Neuronal stem cell (in vitro differentiated cells): ENCODE data around the gene YTHDF1. TPM values are rescaled to one million over a fixed set of nuclear protein-coding genes. Genes with fewer than 3 reads are reported as not detected.

Experiments
- DNase-seq: peaks from one replicate; pipeline ENCODE4 v3.0.0-alpha.2; 2013; ENCODE audit warnings: low spot score
- H2AFZ ChIP-seq: one replicate; pipeline ENCODE4 v1.6.1; 2013; ENCODE audit warnings: mild to moderate bottlenecking, low read length, inconsistent platforms
- H2AK5ac ChIP-seq: 2 replicates; pipeline ENCODE4 v1.6.1; 2013; ENCODE audit warnings: low read depth, mild to moderate bottlenecking, inconsistent platforms, low read length, moderate library complexity, mixed read lengths
- H2BK120ac ChIP-seq: 2 replicates; pipeline ENCODE4 v1.6.1; 2013; ENCODE audit warnings: low read depth, mild to moderate bottlenecking, inconsistent platforms, low read length, moderate library complexity, mixed read lengths
- H2BK12ac ChIP-seq: one replicate; pipeline ENCODE4 v1.6.1; 2013; ENCODE audit warnings: low read length, inconsistent platforms
- H2BK15ac ChIP-seq: 2 replicates; pipeline ENCODE4 v1.6.1; 2013; ENCODE audit warnings: mild to moderate bottlenecking, low read length, inconsistent platforms, mixed read lengths
- H2BK5ac ChIP-seq: one replicate; pipeline ENCODE4 v1.6.1; 2013; ENCODE audit warnings: inconsistent platforms, mild to moderate bottlenecking, low read length, moderate library complexity
- H3K14ac ChIP-seq: one replicate; pipeline ENCODE4 v1.6.1; 2013; ENCODE audit warnings: low read length, inconsistent platforms
- H3K18ac ChIP-seq: 2 replicates; pipeline ENCODE4 v1.6.1; 2013; ENCODE audit warnings: low read length, inconsistent platforms
- H3K23ac ChIP-seq: 2 replicates; pipeline ENCODE4 v1.6.1; 2013; ENCODE audit warnings: low read depth, mild to moderate bottlenecking, mixed read lengths, low read length, inconsistent platforms; ENCODE audit not compliant: poor library complexity
- H3K27ac ChIP-seq: replicated peaks from 3 replicates; pipeline ENCODE4 v1.5.1; 2013; ENCODE audit warnings: low read length, inconsistent platforms
- H3K27me3 ChIP-seq, 3 experiments: 2 replicates each; pipeline ENCODE4 v1.6.1; 2013; ENCODE audit warnings: low read length in 3 of 3, mild to moderate bottlenecking in 2 of 3, inconsistent platforms in 1 of 3, low read depth in 1 of 3, mixed read lengths in 1 of 3, moderate library complexity in 1 of 3; ENCODE audit not compliant: control insufficient read depth in 3 of 3, insufficient read depth in 3 of 3
- H3K36me3 ChIP-seq, 2 donors: replicated peaks in 1 of 2; 2 replicates each; pipeline ENCODE4 v1.6.1; 2013; ENCODE audit warnings: low read length in 2 of 2; ENCODE audit not compliant: control insufficient read depth in 2 of 2, insufficient read depth in 2 of 2
- H3K4ac ChIP-seq: 2 replicates; pipeline ENCODE4 v1.6.1; 2013; ENCODE audit warnings: inconsistent platforms, mild to moderate bottlenecking, low read length, moderate library complexity
- H3K4me1 ChIP-seq, 2 donors: 1 replicate in 1 of 2; 2 replicates in 1 of 2; pipeline ENCODE4 v1.6.1; 2013; ENCODE audit warnings: low read length in 2 of 2, low read depth in 1 of 2; ENCODE audit not compliant: control insufficient read depth in 2 of 2, insufficient read depth in 1 of 2
- H3K4me2 ChIP-seq: one replicate; pipeline ENCODE4 v1.6.1; 2013; ENCODE audit warnings: mild to moderate bottlenecking, low read length, inconsistent platforms; ENCODE audit not compliant: insufficient read depth, poor library complexity, severe bottlenecking
- H3K4me3 ChIP-seq, 2 donors: 2 replicates each; pipeline ENCODE4 v1.5.1; 2013; ENCODE audit warnings: low read length in 2 of 2, mild to moderate bottlenecking in 2 of 2, inconsistent platforms in 1 of 2, moderate library complexity in 1 of 2
- H3K79me1 ChIP-seq: one replicate; pipeline ENCODE4 v1.6.1; 2013; ENCODE audit warnings: low read depth, mild to moderate bottlenecking, inconsistent platforms, low read length, moderate library complexity
- H3K9ac ChIP-seq: one replicate; pipeline ENCODE4 v1.6.1; 2013; ENCODE audit warnings: mild to moderate bottlenecking, low read depth, low read length, inconsistent platforms; ENCODE audit not compliant: poor library complexity
- H3K9me3 ChIP-seq, 2 donors: replicated peaks in 1 of 2; 2 replicates each; pipeline versions ENCODE3 to v1.6.1; 2013; ENCODE audit warnings: low read length in 2 of 2, mild to moderate bottlenecking in 2 of 2, inconsistent platforms in 1 of 2, low read depth in 1 of 2, mixed read lengths in 1 of 2, moderate library complexity in 1 of 2; ENCODE audit not compliant: control insufficient read depth in 2 of 2, insufficient read depth in 1 of 2
- H4K8ac ChIP-seq: one replicate; pipeline ENCODE4 v1.6.1; 2013; ENCODE audit warnings: low read depth, mild to moderate bottlenecking, inconsistent platforms, low read length, moderate library complexity
- H4K91ac ChIP-seq: one replicate; pipeline ENCODE4 v1.6.1; 2013; ENCODE audit warnings: low read length, low read depth, mild to moderate bottlenecking, inconsistent platforms; ENCODE audit not compliant: poor library complexity
- WGBS, 2 donors: extraction: QIAGEN DNeasy Blood & Tissue Kit; methylation state at CpG; one replicate each; pipeline ENCODE4 v1.1.7; 2013; ENCODE audit warnings: missing lambda C conversion rate in 2 of 2, mixed read lengths in 1 of 2; ENCODE audit not compliant: insufficient read length in 2 of 2, insufficient replicate concordance in 1 of 2; ENCODE audit errors: extremely low coverage in 2 of 2; 5-methylcytosine and 5-hydroxymethylcytosine counted together
- polyA plus RNA-seq, 2 experiments: library from polyadenylated mRNA; stranded (reverse); fragments of 200-250 nt; gene quantifications; one replicate each; pipeline ENCODE4 v1.2.3, GENCODE V29; 2013

The YTHDF1 gene
- polyA plus RNA-seq (2013, experiment 1 of 2) = 33.5 TPM
- 33.7 TPM for polyA plus RNA-seq (2013, experiment 2 of 2)

DNA sequence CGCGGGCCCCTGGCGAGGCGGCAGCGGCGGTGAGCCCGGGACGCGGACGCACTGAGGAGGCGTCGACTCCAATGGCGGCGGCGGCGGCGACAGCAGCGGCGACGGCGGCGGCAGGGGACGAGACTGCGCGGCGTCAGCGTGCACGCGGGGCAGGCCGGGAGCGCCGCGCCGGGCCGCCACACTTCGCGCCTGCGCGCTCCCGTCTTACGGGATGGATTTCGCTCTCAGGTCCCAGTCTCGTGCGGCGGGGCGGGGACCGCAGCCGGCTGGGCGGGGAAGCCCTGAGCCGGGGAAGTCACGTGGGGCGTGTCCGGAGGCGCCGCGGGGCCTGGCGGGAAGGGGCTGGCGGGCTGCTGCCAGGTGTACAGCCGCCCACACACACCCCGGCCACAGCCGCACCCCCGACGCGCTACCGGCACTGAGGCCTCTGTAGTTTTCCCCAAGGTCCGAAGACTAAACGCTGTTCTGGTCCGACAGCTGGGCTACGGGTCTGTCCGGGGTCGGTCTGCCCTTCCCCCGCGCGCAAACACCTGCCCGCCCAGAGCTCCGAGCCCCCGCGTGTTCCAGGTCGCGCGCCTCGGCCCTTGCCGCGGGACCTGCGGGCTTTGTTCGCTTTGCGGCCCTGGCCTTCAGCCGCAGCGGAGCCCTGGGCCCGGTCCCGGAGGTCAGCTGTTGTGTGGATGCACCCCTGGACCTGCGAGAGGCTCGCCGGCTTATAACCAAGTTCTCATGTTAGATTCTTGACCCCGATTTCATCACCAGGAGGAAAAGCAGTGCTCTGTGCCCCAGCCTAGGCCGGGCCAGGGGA is at the start of gene YTHDF1:
Gene YTHDF1 (minus strand): TSS at position 91 of the 808 bp plus-strand sequence. CDS start 239 bp downstream, outside the sequence.
- H3K4me3 ChIP-seq = peak within 1 kb of the TSS; percentile 92
- no peaks in the 10 kb centered on the region for H3K9me3 ChIP-seq
- peak within 1 kb of the TSS; percentile 46 for H2BK15ac ChIP-seq
- H2BK5ac ChIP-seq = peak within 1 kb of the TSS; percentile 62
- H3K14ac ChIP-seq = peak within 1 kb of the TSS; percentile 22
- peak within 1 kb of the TSS; percentile 95 for H2AFZ ChIP-seq
- H3K4me2 ChIP-seq = peak within 1 kb of the TSS; percentile 84
- WGBS, 2 donors = no CpG with 5 or more reads among the region's 96 CpGs
- no peaks in the 10 kb centered on the region for H3K79me1 ChIP-seq
- H2BK12ac ChIP-seq = peak within 1 kb of the TSS; percentile 53
- peaks cover 22 to 38% of the 10 kb centered on the region in 2 donors for H3K36me3 ChIP-seq
- H3K23ac ChIP-seq = peak within 1 kb of the TSS; percentile 38
- peaks cover 0 to 28% (median 4%) of the 10 kb centered on the region in 3 experiments for H3K27me3 ChIP-seq
- H3K9ac ChIP-seq = peak within 1 kb of the TSS; percentile 93
- H3K27ac ChIP-seq = no peak within 1 kb of the TSS
- peak within 1 kb of the TSS; percentile 46 for H3K4ac ChIP-seq
- H2AK5ac ChIP-seq = peak within 1 kb of the TSS; percentile 94
- peak within 1 kb of the TSS; percentile 89 for H2BK120ac ChIP-seq
- DNase-seq = peak; percentile 93
- H4K8ac ChIP-seq = no peak within 1 kb of the TSS
- peaks cover 8 to 9% of the 10 kb centered on the region in 2 donors for H3K4me1 ChIP-seq
- H3K18ac ChIP-seq = peak within 1 kb of the TSS; percentile 69
- H4K91ac ChIP-seq = no peak within 1 kb of the TSS

GRCh38 chr20:63264519-63264918 is 48.6 kb upstream of the YTHDF1 start:
- Histone ChIP-seq H3K4me1 (peaks cover 17 to 62% of the 10 kb centered on the region in 2 donors), H3K14ac (no peak overlapping the region), H3K4me3 (no peak overlapping the region), H3K27me3 (no peaks in the 10 kb centered on the region), H3K79me1 (no peaks in the 10 kb centered on the region), H2AK5ac (peak overlapping the region; percentile 53), H3K4me2 (no peak overlapping the region), H3K9ac (no peak overlapping the region), H3K4ac (no peak overlapping the region), H2BK5ac (peak overlapping the region; percentile 91), H4K8ac (no peak overlapping the region), H4K91ac (no peak overlapping the region), H2BK120ac (no peak overlapping the region), H2BK12ac (no peak overlapping the region), H3K18ac (peak overlapping the region; percentile 84), H3K36me3 (no peaks in the 10 kb centered on the region), H2BK15ac (peak overlapping the region; percentile 83), H3K23ac (peak overlapping the region; percentile 80), H2AFZ (peak overlapping the region; percentile 76), H3K27ac (no peak overlapping the region), H3K9me3 (no peaks in the 10 kb centered on the region)
- WGBS, 2 donors = no CpG with 5 or more reads among the region's 14 CpGs
- no peak for DNase-seq

DNA sequence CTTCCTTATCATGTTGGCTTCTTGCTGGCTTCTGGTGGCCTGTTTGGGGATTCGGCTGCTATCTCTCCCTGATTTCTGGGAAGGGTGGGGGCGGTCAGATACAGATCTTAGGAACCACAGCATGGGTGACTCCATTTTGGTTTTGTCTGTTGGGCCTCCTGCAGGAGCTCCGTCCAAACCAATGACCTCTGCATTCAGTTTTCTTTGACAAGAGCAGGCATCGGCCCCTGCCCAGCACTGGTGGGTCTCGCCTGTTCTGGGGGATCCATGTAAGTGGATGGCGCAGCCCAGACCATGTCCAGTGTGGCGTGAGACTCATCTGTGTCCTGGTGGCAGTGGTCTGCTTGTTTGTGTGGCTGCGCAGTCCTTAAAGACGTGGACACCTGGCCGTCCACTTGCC is 48.1 kb upstream of the YTHDF1 start:
- Histone ChIP-seq H3K27me3 (no peaks in the 10 kb centered on the region), H2BK120ac (no peak overlapping the region), H3K4ac (no peak overlapping the region), H4K8ac (no peak overlapping the region), H3K23ac (peak overlapping the region; percentile 80), H3K14ac (no peak overlapping the region), H3K79me1 (no peaks in the 10 kb centered on the region), H3K9me3 (no peaks in the 10 kb centered on the region), H3K27ac (no peak overlapping the region), H2BK12ac (no peak overlapping the region), H3K4me3 (no peak overlapping the region), H3K36me3 (no peaks in the 10 kb centered on the region), H2AK5ac (peak overlapping the region; percentile 53), H2AFZ (peak overlapping the region; percentile 76), H3K18ac (peak overlapping the region; percentile 84), H4K91ac (no peak overlapping the region), H2BK5ac (peak overlapping the region; percentile 91), H3K9ac (no peak overlapping the region), H2BK15ac (peak overlapping the region; percentile 83), H3K4me2 (no peak overlapping the region), H3K4me1 (peaks cover 17 to 58% of the 10 kb centered on the region in 2 donors)
- DNase-seq = no peak
- WGBS, 2 donors = no CpG with 5 or more reads among the region's 10 CpGs

DNA sequence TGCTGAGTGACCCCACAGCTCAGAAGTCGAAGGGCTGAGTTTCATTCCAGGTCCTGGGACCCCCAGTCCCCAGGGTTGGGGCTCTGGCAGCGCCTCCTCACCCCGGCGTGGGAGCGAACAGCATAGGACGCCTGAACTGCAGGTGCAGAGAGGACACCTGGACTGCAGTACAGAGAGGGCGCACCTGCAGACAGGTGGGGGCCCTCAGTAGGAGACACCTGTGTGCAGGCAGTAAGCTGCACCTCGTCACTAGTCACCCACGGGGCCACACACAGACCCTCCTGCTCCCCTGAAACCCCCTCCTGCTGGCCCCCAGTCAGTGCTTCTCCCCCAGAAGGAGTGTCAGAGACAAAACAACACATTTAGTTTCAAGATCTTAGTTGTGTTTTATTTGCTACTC is 46.9 kb upstream of the YTHDF1 start:
- no peak overlapping the region for H2BK5ac ChIP-seq
- no peak overlapping the region for H4K8ac ChIP-seq
- no peaks in the 10 kb centered on the region for H3K27me3 ChIP-seq
- H3K27ac ChIP-seq = no peak overlapping the region
- H2BK120ac ChIP-seq = no peak overlapping the region
- H3K4me1 ChIP-seq = peaks cover 17 to 49% of the 10 kb centered on the region in 2 donors
- H3K4me3 ChIP-seq = no peak overlapping the region
- no peaks in the 10 kb centered on the region for H3K79me1 ChIP-seq
- peak overlapping the region; percentile 75 for H3K18ac ChIP-seq
- peak overlapping the region; percentile 89 for H2AK5ac ChIP-seq
- H2AFZ ChIP-seq = no peak overlapping the region
- H3K36me3 ChIP-seq = no peaks in the 10 kb centered on the region
- H3K4me2 ChIP-seq = no peak overlapping the region
- peaks cover 0 to 4% of the 10 kb centered on the region in 2 donors for H3K9me3 ChIP-seq
- H3K23ac ChIP-seq = no peak overlapping the region
- no CpG with 5 or more reads among the region's 9 CpGs for WGBS, 2 donors
- H2BK12ac ChIP-seq = no peak overlapping the region
- H4K91ac ChIP-seq = peak overlapping the region; percentile 30
- H2BK15ac ChIP-seq = no peak overlapping the region
- H3K9ac ChIP-seq = peak overlapping the region; percentile 44
- no peak overlapping the region for H3K4ac ChIP-seq
- peak overlapping the region; percentile 56 for H3K14ac ChIP-seq
- DNase-seq = no peak
